Amniotic epithelial cell (primary cell): Measurements from ENCODE around the gene SSR3.
A peak's percentile ranks its signal among the peaks of the same experiment; 100 is the strongest.
"Not testable (repeated sequence)": the region's sequence is repeated elsewhere in the genome, so short reads cannot be mapped to it uniquely, and the experiment has no call there.

Source experiments
- DNase-seq: peaks from one replicate; pipeline ENCODE4 v3.0.0-alpha.2; 2010; ENCODE audit warnings: low read depth

Gene SSR3

DNA sequence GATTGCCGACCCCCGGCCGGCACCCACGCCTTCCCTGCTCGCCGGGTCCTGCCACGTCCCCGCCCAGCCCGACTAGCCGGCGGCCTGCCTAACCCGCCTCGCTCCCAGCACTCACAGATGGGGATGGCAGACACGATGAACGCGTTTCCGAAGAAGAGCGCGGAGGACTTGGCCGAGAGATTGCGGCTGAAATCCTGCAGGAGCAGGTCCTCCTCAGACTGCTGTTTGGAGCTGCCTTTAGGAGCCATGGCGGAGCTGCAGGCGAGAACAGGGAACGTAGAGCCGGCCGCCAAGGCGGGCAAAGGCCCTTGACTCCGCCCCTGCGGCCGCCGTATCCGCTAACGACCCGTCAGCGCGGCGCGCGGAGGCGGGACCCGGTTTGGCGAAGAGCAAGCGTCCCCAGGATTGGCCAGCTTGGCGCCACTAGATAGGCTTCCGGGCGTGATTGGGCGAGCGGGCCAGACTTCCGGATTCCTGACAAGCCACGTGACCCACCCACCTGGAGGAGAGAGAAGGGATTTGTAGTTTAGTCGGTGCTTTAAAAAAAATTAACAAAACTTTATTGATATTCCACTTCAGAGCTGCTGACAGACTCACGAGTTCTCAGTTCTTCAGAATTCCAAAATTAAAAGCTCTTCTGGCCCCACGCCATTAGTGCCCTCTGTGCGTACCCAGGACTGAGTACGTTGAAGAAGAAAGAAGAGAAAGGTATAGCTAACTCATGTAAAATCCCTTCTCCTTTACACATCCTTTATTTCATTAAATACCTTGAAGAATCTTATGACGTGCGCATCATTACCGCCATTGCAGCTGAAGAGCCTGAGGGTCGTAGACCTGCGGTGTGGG lies at the start of gene SSR3:
Gene SSR3, minus strand, starts transcription at position 276 of the 846 bp plus-strand sequence. Its CDS starts 28 bp downstream, at position 248.
- peak; percentile 100 for DNase-seq

DNA sequence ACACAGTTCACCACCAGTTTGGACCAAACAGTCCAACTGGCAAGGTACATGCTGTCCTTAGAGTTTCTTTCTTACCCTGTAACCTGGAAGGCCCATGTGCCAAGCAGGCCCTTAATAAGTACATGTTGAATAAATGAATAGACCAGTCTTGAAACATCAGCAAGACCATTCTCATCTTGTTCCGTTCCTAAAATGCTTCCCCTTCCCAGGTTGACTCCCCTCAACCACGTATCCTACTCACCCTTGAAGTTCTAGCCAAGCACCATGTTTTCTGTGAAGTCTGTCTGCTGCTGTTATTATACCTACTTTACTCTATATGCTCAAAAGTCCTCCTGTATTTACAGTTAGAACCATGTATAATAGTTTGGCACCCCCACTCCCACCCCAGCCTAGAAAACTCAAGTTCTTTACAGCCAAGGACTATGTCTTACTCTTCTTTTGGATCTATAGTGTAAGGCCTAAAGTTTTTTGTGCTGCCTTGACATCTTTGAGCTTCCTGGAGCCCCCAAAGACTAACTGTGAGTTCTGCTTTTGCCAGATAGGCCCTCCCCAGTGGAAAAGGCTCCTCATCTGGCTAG lies 49.2 kb upstream of the SSR3 start:
- no peak for DNase-seq

DNA sequence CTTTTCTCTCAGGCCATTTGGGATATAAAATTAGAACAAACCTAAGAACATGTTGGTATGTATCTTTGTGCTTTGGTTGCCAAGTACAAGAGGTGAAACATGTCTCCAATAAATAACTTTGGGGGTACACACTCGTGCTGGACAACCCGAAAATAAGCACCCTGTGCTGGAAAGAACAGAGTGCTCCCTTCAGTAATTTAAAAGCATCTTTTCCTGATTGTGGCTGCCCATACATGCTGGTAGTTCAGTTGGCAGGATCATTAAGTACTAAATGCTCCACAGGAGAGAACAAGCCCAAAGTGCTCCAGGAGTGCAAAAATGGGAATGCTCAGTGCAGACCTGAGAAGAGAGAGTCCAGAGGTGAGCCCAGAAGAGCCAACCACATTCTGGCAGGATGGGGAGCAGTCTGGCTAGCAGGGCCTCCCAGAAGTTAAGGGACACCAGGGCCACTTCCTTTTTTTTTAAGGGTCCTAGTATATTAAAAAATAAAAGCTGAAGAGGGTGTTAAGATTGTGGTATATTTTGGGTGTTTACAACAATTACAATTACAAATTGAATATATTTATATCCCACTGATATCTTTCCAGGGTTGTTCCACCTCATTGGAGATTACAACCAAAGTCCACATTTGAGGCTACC lies 48.6 kb upstream of the SSR3 start:
- DNase-seq: no peak

- peak; percentile 69 for DNase-seq
These were observed 47.5 kb upstream of the SSR3 start for GRCh38 chr3:156602424-156602823.

- no peak for DNase-seq
These were observed 46.6 kb upstream of the SSR3 start for GRCh38 chr3:156601497-156601896.

DNA sequence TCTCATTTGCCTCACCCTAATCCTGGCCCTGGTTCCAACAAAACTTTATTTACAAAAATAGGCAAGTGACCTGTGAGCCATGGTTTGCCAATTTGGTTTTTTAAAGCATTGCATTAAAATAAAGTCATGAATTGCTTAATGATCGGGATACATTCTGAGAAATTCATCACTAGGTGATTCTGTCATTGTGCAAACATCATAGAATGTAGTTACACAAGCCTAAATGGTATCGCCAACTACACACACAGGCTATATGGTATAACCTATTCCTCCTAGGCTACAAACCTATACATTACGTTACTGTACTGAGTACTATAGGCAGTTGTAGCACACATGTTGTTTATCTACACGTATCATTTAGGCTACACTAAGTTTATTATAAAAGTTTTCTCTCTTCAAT lies 45.9 kb upstream of the SSR3 start:
- DNase-seq: no peak

- DNase-seq: no peak
These were observed 44.4 kb upstream of the SSR3 start for GRCh38 chr3:156599089-156599874.

DNA sequence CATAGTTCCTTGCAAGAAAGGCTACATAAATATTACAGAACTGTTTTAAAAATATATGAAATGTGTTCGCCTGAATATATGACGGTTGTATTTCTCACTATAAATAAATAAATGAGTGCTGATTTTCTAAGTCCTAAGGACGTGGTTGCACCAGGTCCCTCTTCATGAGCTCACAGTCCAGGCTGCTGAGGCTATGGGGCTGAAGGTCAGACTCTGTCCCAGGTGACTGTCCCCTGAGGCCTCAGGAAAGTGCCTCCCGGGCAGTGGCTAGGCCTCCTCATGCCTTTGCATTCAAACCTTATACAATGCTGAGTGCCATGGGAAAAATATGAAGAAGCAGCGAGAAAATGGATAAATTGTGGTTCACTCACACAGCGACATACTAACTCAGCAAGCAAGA lies 43.5 kb upstream of the SSR3 start:
- DNase-seq: no peak

DNA sequence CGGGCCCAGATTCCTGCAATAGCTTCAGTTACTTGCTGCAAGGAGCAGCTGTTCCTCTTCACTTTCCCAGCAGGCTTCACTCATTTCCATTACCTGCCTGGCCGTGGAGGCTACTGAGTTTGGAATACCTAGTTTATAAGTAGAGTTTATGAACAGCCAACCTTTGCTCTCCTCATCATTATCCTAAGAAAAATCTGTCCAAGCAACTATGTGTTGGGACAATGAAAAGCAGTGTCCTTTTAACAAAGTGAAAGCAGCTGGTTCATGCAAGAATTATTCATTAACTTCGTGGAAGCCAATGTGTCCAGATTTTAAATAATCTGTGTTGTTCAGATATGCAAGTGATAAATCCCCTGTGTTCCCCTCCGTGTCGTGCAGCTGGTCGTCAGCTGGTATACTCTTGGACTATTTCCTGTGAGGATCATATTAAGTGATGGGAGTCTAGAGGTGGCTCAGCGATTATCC lies 39.3 kb upstream of the SSR3 start:
- no peak for DNase-seq

DNA sequence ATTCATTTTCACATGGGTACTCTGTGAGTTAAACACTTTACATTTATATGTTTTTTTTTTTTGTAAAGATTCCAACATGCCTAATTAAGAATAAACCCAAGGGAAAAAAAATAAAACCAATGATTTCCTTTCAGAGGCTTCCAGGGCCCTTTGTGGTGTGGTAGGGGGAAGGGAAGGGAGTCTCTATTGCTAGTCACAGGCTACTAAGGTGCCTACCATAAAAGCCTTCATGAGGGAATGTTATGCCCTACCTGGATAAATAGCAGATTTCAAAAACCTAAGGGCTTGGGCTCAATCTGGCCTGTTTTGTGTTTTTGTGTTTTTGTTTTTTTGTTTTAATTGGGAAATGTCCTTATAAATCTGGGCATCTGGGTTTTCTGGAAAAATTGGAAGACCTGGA lies 38.9 kb upstream of the SSR3 start:
- no peak for DNase-seq

DNA sequence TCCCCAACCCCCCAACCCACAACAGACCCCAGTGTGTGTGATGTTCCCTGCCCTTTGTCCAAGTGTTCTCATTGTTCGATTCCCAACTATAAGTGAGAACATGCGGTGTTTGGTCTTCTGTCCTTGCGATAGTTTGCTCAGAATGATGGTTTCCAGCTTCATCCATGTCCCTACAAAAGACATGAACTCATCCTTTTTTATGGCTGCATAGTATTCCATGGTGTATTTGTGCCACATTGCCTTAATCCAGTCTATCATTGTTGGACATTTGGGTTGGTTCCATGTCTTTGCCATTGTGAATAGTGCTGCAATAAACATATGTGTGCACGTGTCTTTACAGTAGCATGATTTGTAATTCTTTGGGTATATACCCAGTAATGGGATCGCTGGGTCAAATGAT lies 34.9 kb upstream of the SSR3 start:
- DNase-seq: not testable (repeated sequence)

DNA sequence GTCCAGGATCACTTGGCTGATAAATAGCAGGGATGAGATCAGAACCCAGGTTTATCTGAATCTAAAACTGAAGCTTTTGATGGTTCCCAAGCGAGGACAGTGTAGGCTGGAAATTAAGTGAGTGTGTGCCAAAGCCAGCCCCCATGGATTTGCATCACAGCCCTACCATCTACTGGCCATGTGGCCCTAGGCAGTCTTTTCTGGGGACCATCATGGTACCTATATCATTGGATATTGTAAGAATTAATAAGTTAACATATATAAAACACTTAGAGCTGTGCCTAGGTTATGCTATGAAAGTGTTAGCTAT lies 32.8 kb upstream of the SSR3 start:
- DNase-seq: no peak

DNA sequence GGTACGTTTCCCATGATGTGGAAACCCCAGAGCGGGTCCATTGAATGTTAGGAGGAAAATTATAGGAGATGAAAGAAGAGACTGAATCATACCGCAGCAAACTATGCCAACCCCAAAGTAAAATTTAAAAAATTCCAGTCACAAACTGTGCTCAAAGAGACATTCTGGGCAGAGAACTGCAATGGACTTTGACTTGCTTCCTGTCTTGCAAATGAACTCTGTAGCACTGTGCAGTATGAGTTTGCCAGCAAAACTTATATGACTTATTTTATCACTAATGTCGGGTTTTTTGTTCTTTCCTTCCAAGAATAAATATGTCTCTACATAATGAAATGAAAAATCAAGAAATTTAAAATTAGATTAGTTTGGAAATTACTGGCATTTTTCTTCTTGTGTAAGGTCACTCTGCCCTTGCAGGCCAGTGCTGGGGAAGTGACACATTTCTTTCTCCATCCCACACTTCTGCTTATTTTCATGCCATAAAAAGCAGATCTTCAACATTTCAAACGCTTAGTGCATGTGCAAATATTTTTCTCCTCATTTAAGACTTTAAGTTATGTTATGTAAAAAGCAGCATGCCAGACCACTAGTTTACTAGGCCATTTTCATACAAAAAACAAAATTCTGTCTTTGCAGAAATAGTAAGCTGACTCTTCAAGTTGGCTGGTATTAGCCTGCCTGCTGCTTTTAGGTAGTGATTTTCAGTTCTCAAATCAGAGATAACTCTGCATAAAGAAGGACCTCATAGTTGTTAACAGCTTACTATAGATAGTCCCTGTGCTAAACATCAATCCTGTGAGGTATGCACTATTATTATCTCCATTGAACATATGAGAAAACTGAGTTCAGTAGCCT lies 32.2 kb upstream of the SSR3 start:
- no peak for DNase-seq

DNA sequence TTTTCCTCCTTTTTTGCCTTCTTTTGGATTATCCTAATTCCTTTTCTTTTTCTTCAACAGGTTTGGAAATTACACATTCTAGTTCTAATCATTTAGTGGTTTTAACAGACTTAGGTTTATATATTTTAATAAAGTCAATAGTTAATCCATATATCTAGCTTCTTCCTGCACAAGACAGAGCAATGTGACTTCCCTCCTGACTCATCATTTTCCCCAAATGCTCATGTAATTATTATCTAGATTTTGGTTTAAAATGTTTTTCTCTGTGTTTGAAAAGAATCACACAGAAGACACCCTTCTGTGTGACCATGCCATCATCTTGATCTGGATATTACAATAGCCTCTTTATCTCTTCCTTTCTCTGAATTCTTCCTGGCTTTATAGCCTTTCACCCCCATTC lies 28.6 kb upstream of the SSR3 start:
- DNase-seq: no peak

- no peak for DNase-seq
These were observed 27.7 kb upstream of the SSR3 start for GRCh38 chr3:156582532-156583183.

- no peak for DNase-seq
These were observed 27.0 kb upstream of the SSR3 start for GRCh38 chr3:156581954-156582353.

DNA sequence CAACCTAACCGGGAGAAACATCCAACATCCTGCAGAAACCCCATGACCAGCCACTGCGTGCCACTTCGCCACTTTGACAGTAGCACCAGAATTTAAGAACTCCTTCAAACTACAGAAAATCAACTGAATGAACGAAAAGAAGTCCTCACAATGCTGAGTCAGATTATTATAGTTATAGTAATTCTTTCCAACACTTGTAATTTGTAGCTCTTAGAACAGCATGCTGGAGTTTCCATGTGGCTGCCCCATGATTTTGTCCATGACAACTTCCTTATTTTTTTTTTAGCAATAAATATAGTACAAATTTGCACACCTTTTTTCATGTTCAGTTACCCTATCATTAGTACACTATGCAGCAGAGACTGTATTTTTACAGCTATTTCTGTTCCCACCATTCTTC lies 26.1 kb upstream of the SSR3 start:
- DNase-seq: no peak

- DNase-seq: no peak
These were observed 24.5 kb upstream of the SSR3 start for GRCh38 chr3:156579427-156579851.

- no peak for DNase-seq
These were observed 22.8 kb upstream of the SSR3 start for GRCh38 chr3:156577736-156578135.

GRCh38 chr3:156576651-156577348 lies 21.9 kb upstream of the SSR3 start:
- peak; percentile 20 for DNase-seq
